ENCODE measurements around the gene ZBTB18. TPM values are rescaled to one million over a fixed set of nuclear protein-coding genes. Genes with fewer than 3 reads are reported as not detected.

ZBTB18 gene
- total RNA-seq, 1 donor from 2014 or later, result 10.2 TPM

DNA sequence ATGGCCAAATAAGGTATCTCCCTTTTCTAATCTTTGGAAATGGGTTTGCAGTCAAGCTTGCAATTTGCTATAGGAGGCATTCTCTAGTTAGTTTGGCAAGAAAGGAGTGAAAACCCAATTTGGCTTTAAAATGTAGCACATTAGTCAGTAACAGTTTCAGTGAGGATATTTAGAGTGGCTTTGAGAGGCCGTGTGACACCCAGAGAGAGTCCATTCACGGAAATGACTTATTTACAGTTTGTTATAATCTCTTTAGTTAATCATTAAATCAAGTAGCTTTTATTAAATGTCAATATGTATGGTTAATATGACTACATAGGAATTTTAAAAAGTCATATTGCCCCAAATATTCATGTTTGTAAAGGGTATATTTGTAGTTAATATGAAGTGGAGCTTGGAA is 9.6 kb downstream of the ZBTB18 start:
- intact Hi-C loops (cut with micrococcal nuclease), result no loop called here

- intact Hi-C loops (cut with micrococcal nuclease), result no loop called here
These were observed 11.2 kb downstream of the ZBTB18 start for GRCh38 chr1:244062156-244062725.

- intact Hi-C loops (cut with micrococcal nuclease), result no loop called here
These were observed 12.4 kb downstream of the ZBTB18 start for GRCh38 chr1:244063498-244063897.

GRCh38 chr1:244064621-244065020 is 13.5 kb downstream of the ZBTB18 start:
- intact Hi-C loops (cut with micrococcal nuclease), result no loop called here

DNA sequence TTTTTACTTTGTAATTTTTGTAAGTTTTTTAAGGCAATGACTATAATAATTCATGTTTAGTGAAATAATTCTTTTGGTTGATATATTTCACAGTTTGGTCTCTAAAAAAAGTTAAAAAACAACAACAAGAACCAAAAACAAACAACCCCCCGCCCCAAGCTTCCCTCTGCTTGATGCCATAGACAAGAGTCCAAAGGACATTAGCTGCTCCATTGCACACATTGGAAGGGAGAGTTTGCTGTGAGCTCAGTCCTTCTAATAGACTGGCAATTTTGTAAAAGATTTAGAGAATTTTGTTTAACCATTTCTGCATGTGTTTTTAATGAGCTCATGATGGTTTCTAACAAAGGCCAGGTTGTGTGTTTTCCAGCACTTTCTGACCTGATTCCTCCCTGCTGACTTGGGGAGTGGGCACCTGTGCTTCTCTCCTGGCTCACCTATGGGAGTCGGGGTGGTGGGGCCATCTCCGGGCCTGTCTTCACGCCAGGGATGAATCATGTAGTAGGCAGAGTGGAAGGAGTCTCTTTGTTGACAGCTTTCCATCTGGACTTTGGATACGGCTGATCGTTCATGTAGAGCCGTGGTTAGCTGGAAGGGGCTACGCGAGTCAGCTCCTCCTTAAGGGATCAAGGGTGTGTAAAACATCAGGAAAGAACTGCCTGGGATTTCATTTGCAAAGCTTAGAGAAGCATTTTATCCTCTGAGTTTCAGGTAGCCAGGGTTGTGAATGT is 14.1 kb downstream of the ZBTB18 start:
- intact Hi-C loops (cut with micrococcal nuclease), result no loop called here

DNA sequence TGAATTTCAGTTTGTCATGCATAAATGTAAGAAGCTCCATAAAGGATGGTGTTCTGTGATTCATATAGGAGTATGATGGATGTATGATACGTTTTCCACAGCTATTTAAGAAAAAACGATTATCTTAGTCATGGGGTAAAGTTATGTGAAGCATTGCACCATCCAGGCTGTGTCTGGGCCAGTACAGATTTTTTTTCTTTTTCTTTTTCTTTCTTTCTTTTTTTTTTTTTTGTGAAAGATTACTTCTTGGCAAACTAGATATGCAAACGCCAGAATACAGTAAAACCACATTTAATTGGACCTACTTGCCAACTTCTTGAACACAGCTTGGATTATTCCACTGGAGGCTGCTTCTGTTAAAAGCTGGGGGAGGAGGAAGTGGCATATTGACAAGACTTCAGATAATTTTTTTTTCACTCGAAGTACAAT is 14.9 kb downstream of the ZBTB18 start:
- intact Hi-C loops (cut with micrococcal nuclease), result no loop called here

- intact Hi-C loops (cut with micrococcal nuclease), result no loop called here
These were observed 16.1 kb downstream of the ZBTB18 start for GRCh38 chr1:244066954-244067716.

- intact Hi-C loops (cut with micrococcal nuclease), result no loop called here
These were observed 16.8 kb downstream of the ZBTB18 start for GRCh38 chr1:244067893-244068292.

DNA sequence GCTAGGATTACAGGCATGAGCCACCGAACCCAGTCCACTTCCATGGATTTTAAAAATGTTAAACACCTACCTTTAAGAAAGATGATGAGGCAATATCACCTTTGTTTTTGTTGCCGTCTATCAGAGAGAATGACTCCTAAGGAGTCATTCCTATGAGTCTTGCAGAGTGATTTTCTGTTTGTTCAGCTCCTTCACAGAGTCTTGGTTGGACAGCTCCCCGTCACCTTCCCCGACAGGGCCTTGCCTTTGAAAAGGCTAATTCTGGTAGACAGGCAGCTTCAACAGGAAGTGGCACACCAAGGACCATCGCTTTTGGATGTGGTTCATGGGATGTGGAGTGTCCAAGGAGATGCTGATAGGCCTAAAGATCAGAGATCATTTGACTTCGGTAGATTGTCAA is 17.5 kb downstream of the ZBTB18 start:
- intact Hi-C loops (cut with micrococcal nuclease), result no loop called here

GRCh38 chr1:244069326-244069898 is 18.3 kb downstream of the ZBTB18 start:
- intact Hi-C loops (cut with micrococcal nuclease), result no loop called here

- intact Hi-C loops (cut with micrococcal nuclease), result loop anchor here (1.0 to 5.0 kb wide), 4 partner anchors 24 to 378 kb away; partner anchors contain the start of gene ADSS2
These were observed 23.6 kb downstream of the ZBTB18 start for GRCh38 chr1:244074559-244075171.

- intact Hi-C loops (cut with micrococcal nuclease), result loop anchor here (1.0 kb wide), 1 partner anchor 198 kb away; no protein-coding TSS in a partner anchor
These were observed 24.2 kb downstream of the ZBTB18 start for GRCh38 chr1:244075247-244075722.

DNA sequence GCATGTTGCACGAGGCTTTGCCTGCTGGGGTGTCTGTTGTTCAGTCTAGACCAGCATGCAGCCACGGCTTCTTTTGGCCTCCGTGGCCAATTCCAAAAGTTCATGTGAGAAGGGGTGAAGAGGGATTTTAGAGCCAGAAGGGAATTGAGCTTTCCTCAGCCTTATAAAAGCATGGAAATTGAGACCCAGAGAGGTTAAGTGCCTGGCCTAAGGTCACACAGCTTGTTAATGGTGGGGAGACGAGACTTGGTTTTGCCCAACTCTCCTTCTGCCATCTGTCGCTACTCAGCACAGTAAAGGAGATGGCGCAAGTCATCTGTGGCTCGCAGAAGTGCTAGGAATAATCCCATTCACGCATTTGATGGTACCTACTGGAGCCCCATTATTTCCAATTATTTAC is 25.7 kb downstream of the ZBTB18 start:
- intact Hi-C loops (cut with micrococcal nuclease), result no loop called here

DNA sequence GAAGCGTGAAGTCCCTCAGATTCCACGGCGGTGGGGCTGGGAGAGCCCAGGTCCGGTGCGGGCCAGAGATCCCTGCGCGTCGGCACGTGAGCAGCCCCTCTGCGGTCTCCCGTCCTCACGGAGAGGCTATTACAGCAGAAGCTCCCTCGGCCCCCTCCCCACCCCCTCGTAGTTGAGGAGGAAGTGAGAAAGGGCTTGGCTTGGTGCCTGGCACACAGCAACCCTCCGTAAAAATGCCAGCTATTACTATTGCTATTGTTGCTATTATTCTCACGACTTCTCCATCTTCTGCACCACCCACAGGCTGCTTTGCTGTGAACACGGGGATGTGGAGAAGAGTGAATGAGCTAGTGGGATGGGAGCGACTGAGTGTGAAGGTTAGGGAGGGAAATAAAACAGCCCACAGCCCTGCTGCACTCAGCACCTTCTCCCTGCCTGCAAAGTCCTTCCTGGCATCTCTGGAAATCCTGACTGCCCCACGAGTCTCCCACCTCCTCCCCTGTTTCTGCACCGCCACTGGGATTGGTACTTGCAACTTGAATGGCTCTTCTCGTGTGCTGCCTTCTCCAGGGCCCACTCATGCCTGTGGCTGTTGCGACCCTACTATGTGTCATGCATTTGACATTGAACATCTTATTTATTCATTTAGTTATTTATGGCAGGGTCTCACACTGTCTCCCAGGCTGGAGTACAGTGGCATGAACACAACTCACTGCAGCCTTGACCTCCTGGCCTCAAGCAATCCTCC is 26.6 kb downstream of the ZBTB18 start:
- intact Hi-C loops (cut with micrococcal nuclease), result no loop called here

GRCh38 chr1:244080343-244080929 is 29.4 kb downstream of the ZBTB18 start:
- intact Hi-C loops (cut with micrococcal nuclease), result no loop called here

- intact Hi-C loops (cut with micrococcal nuclease), result no loop called here
These were observed 31.9 kb downstream of the ZBTB18 start for GRCh38 chr1:244082969-244083368.

- intact Hi-C loops (cut with micrococcal nuclease), result no loop called here
These were observed 32.4 kb downstream of the ZBTB18 start for GRCh38 chr1:244083383-244083943.

DNA sequence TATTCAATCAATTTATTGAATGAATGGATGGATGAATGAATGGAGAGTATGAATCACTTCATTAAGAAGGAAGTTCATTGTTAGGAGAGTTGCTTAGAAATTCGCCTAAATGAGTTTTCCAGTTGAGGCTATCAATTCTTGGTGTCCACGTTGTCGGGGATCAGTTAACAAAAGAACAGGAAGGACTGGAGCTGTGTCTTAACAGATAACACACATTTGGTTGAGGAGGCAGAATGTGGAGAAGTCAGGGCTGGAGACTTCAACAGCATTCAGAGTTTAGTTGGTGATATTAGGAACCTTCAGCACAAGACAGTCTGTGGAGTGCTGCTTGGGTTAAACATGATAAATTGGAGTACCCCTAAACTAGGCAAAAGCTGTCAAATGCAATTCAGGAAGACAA is 33.7 kb downstream of the ZBTB18 start:
- intact Hi-C loops (cut with micrococcal nuclease), result no loop called here

GRCh38 chr1:244085891-244086290 is 34.8 kb downstream of the ZBTB18 start:
- intact Hi-C loops (cut with micrococcal nuclease), result no loop called here

DNA sequence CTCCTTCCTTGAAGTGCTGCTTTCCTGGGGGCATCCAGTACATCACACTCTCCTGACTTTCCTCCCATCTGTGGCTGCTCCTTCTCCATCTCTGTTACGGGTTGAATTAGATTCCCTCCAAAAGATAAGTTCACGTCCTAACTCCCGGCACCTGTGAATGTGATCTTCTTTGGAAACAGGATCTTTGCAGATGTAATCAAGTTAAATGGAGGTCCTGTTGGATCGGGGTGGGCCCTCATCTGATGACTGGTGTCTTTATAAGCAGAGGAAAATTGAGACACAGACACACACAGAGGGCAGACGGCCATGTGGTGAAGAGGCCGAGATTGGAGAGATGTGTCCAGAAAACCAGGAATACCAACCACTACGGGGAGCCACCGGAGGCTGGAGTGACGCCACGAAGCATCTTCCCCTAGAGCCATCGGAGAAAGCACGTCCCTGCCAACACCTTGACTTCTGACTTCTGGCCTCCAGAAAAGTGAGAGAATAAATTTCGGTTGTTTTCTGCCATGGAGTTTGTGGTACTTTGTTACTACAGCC is 36.0 kb downstream of the ZBTB18 start:
- intact Hi-C loops (cut with micrococcal nuclease), result no loop called here

Measured in T-helper 1 cell treated with Interleukin-12 subunit alpha and Interleukin-12 subunit beta and Interleukin-4 antibody, amounts not matched to agents 30 ng/mL and 1 ng/mL, for 36 hours (primary cell).